ENCODE measurements around the gene GPLD1. TPM values are rescaled to one million over a fixed set of nuclear protein-coding genes. Genes with fewer than 3 reads are reported as not detected.

Gene GPLD1
- total and polyA plus RNA-seq, 4 donors: 0.45 to 3.8 (median 1.7) TPM

DNA sequence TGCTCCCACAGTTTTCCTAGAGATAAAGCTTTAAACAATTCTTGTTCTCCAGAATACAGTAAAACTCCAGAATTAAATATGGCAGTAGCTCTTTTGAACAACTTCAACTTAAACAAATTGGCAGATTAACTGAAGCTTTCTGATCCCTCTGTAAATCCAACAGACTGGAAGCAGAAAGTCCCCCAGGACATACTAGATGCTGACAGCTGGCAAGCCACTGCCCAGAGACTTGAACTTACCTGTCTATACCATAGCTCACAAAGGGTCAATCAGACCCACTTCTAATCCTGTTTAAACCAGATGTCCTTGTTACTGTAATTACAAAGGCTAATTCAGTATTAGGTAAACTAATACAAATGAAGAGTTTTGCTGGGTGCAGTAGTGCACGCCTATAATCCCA lies 12.3 kb downstream of the GPLD1 start:
- TF ChIP-seq, protein P1, sequence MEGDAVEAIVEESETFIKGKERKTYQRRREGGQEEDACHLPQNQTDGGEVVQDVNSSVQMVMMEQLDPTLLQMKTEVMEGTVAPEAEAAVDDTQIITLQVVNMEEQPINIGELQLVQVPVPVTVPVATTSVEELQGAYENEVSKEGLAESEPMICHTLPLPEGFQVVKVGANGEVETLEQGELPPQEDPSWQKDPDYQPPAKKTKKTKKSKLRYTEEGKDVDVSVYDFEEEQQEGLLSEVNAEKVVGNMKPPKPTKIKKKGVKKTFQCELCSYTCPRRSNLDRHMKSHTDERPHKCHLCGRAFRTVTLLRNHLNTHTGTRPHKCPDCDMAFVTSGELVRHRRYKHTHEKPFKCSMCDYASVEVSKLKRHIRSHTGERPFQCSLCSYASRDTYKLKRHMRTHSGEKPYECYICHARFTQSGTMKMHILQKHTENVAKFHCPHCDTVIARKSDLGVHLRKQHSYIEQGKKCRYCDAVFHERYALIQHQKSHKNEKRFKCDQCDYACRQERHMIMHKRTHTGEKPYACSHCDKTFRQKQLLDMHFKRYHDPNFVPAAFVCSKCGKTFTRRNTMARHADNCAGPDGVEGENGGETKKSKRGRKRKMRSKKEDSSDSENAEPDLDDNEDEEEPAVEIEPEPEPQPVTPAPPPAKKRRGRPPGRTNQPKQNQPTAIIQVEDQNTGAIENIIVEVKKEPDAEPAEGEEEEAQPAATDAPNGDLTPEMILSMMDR (IDR thresholded peaks at IDR 0.05; ENCODE audit: control extremely low read depth, extremely low read depth): no peak
- Histone ChIP-seq H3K27me3 (ENCODE audit: control insufficient read depth in 3 of 3, insufficient read depth in 3 of 3, low read length in 2 of 3) (no peaks in the 10 kb centered on the region), H3K9ac (ENCODE audit: insufficient read depth in 1 of 2, low read length in 2 of 2) (no peak overlapping the region), H3K4me3 (no peak overlapping the region), H3K4me1 (ENCODE audit: control insufficient read depth in 5 of 5, insufficient read depth in 5 of 5, low read length in 5 of 5) (no peaks in the 10 kb centered on the region), H3K9me3 (ENCODE audit: control insufficient read depth in 4 of 4, insufficient read depth in 3 of 4, low read length in 3 of 4) (no peaks in the 10 kb centered on the region), H3K27ac (ENCODE audit: low read depth in 1 of 2, low read length in 1 of 2) (no peak overlapping the region), H3K36me3 (ENCODE audit: control insufficient read depth in 4 of 4, insufficient read depth in 4 of 4, low read length in 4 of 4) (no peaks in the 10 kb centered on the region)
- DNase-seq: no peak
- ATAC-seq (ENCODE audit: insufficient read depth, low FRiP score): no peak
- whole genome bisulfite sequencing, 2 donors: 96 to 97% methylated on average over 1 of the region's 1 CpG

DNA sequence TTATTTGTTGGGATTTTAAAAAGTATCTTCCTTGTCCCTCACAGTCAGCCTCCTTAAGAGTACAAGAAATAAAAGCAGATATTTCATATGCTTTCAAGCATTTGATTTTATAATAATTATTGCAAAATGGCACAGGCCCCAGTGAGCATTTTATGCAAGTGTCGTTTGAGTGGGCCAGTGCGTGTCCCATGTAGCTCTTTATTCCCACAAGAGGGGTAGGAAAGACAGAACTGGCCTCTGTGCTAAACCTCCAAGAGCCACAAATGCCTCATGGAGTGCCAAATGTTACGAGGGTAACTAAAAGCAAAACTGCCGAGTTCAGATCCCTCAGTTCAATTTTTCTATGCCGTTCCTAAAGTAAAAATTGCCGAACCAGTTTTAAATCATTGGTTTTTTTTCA lies 12.7 kb downstream of the GPLD1 start:
- WGBS, 2 donors: 92 to 96% methylated on average over 6 of the region's 6 CpGs
- Histone ChIP-seq H3K4me3 (no peak overlapping the region), H3K27me3 (ENCODE audit: control insufficient read depth in 3 of 3, insufficient read depth in 3 of 3, low read length in 2 of 3) (no peaks in the 10 kb centered on the region), H3K36me3 (ENCODE audit: control insufficient read depth in 4 of 4, insufficient read depth in 4 of 4, low read length in 4 of 4) (no peaks in the 10 kb centered on the region), H3K27ac (ENCODE audit: low read depth in 1 of 2, low read length in 1 of 2) (no peak overlapping the region), H3K4me1 (ENCODE audit: control insufficient read depth in 5 of 5, insufficient read depth in 5 of 5, low read length in 5 of 5) (no peaks in the 10 kb centered on the region), H3K9ac (ENCODE audit: insufficient read depth in 1 of 2, low read length in 2 of 2) (no peak overlapping the region), H3K9me3 (ENCODE audit: control insufficient read depth in 4 of 4, insufficient read depth in 3 of 4, low read length in 3 of 4) (no peaks in the 10 kb centered on the region)
- ATAC-seq (ENCODE audit: insufficient read depth, low FRiP score): no peak
- DNase-seq: no peak
- TF ChIP-seq, protein P1 (IDR thresholded peaks at IDR 0.05; ENCODE audit: control extremely low read depth, extremely low read depth): no peak

DNA sequence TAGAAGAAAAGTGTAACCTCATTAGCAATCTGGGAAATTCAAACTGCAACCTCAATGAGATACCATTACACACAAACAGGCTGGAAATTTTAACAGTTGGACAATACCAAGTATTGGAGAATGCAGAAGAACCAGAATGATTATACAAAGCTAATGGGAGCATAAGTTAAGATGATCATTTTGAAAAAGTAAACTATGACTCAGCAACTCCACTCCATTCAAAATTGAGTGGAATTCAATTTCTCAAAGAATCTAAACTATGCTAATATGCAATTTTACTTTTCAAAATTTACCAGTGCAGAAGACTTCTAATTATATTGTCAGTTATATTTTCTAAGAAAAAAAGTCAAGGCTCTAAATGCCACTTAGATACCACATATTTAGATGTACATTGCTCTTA lies 17.2 kb downstream of the GPLD1 start:
- Histone ChIP-seq H3K27ac (ENCODE audit: low read depth in 1 of 2, low read length in 1 of 2) (no peak overlapping the region), H3K27me3 (ENCODE audit: control insufficient read depth in 3 of 3, insufficient read depth in 3 of 3, low read length in 2 of 3) (no peaks in the 10 kb centered on the region), H3K4me1 (ENCODE audit: control insufficient read depth in 5 of 5, insufficient read depth in 5 of 5, low read length in 5 of 5) (no peaks in the 10 kb centered on the region), H3K9ac (ENCODE audit: insufficient read depth in 1 of 2, low read length in 2 of 2) (no peak overlapping the region), H3K9me3 (ENCODE audit: control insufficient read depth in 4 of 4, insufficient read depth in 3 of 4, low read length in 3 of 4) (no peaks in the 10 kb centered on the region), H3K36me3 (ENCODE audit: control insufficient read depth in 4 of 4, insufficient read depth in 4 of 4, low read length in 4 of 4) (no peaks in the 10 kb centered on the region), H3K4me3 (no peak overlapping the region)
- TF ChIP-seq, protein P1 (IDR thresholded peaks at IDR 0.05; ENCODE audit: control extremely low read depth, extremely low read depth): no peak
- DNase-seq: no peak
- ATAC-seq (ENCODE audit: insufficient read depth, low FRiP score): no peak

DNA sequence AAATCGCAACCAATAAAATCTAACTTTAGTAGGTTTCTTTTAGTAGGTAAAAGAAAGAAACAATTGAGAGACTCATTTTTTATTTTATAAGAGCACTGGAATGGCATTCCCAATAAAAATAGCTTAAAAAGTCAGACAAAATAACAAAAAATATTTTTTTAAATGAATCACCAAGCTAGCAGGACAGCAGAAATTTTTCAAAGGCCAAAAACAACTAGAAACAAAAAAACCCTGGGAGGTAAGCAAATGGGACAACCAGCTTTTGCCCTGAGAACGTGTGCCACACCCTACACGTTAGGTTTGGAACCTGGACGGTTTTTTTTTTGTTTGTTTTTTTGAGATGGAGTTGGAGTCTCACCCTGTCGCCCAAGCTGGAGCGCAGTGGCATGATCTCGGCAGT lies 19.6 kb downstream of the GPLD1 start:
- ATAC-seq (ENCODE audit: insufficient read depth, low FRiP score): no peak
- Histone ChIP-seq H3K4me3 (no peak overlapping the region), H3K27me3 (ENCODE audit: control insufficient read depth in 3 of 3, insufficient read depth in 3 of 3, low read length in 2 of 3) (no peaks in the 10 kb centered on the region), H3K36me3 (ENCODE audit: control insufficient read depth in 4 of 4, insufficient read depth in 4 of 4, low read length in 4 of 4) (no peaks in the 10 kb centered on the region), H3K9me3 (ENCODE audit: control insufficient read depth in 4 of 4, insufficient read depth in 3 of 4, low read length in 3 of 4) (no peaks in the 10 kb centered on the region), H3K27ac (ENCODE audit: low read depth in 1 of 2, low read length in 1 of 2) (no peak overlapping the region), H3K4me1 (ENCODE audit: control insufficient read depth in 5 of 5, insufficient read depth in 5 of 5, low read length in 5 of 5) (no peaks in the 10 kb centered on the region), H3K9ac (ENCODE audit: insufficient read depth in 1 of 2, low read length in 2 of 2) (no peak overlapping the region)
- TF ChIP-seq, protein P1 (IDR thresholded peaks at IDR 0.05; ENCODE audit: control extremely low read depth, extremely low read depth): no peak
- DNase-seq: no peak
- 88 to 91% methylated on average over 7 of the region's 7 CpGs for WGBS, 2 donors

Data from lung (tissue), 12 donors.